ENCODE measurements around the gene ACVR1.
A peak's percentile ranks its signal among the peaks of the same experiment; 100 is the strongest.

The ACVR1 gene

DNA sequence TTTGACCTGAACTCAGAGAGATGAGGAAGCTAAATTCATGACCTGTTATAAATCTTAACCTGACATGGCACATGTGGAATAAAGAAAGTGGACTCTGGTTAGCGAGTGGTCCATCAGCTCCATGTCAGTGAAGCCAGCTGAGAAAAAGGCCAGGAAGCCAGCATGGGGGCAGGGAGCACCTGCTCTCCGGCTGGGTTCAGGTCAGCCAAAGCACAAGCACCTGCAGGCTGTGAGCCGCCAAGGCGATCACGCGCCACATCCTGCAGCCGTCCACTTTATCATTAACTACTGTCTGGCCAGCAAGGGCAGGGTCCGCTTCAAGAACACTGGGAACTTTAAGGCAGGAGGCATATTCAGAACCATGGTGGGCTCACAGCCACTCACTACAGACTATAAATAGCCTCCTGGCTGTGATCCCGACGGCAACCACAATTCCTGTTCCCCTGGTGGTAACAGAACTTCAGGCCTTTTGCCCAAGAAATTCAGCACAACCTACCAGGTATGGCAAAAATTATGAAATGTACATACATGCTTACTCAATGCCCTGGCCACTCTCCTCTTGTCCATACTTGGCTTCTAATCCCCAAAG, 35.5 kb downstream of the ACVR1 start:
- no peak for DNase-seq (ENCODE audit: low read depth)
- H3K4me3 ChIP-seq (ENCODE audit: low read depth, low read length): no peak overlapping the region
- TF ChIP-seq, protein P1, sequence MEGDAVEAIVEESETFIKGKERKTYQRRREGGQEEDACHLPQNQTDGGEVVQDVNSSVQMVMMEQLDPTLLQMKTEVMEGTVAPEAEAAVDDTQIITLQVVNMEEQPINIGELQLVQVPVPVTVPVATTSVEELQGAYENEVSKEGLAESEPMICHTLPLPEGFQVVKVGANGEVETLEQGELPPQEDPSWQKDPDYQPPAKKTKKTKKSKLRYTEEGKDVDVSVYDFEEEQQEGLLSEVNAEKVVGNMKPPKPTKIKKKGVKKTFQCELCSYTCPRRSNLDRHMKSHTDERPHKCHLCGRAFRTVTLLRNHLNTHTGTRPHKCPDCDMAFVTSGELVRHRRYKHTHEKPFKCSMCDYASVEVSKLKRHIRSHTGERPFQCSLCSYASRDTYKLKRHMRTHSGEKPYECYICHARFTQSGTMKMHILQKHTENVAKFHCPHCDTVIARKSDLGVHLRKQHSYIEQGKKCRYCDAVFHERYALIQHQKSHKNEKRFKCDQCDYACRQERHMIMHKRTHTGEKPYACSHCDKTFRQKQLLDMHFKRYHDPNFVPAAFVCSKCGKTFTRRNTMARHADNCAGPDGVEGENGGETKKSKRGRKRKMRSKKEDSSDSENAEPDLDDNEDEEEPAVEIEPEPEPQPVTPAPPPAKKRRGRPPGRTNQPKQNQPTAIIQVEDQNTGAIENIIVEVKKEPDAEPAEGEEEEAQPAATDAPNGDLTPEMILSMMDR (IDR thresholded peaks at IDR 0.05; ENCODE audit: control insufficient read depth, extremely low read depth, insufficient read depth): no peak

DNA sequence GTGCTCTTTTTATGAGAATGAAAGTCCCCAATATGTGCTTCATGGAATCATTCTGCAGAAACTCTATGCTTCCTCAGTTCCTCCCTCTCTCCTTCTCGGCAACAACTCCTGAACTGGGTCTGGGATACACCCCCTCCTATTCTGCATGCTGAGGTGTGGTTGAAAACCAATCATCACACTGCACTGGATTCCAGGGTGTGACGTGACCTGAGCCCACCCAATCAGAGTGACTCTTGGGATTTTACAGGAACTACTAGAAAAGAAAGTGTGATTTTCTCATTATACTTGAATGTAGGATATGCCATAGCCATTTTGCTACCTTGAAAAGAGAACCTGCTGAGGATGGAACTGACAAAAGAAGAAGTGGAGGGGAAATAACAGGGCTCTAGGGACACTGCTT, 36.3 kb downstream of the ACVR1 start:
- no peak overlapping the region for H3K4me3 ChIP-seq (ENCODE audit: low read depth, low read length)
- DNase-seq (ENCODE audit: low read depth): no peak
- TF ChIP-seq, protein P1 (IDR thresholded peaks at IDR 0.05; ENCODE audit: control insufficient read depth, extremely low read depth, insufficient read depth): no peak

DNA sequence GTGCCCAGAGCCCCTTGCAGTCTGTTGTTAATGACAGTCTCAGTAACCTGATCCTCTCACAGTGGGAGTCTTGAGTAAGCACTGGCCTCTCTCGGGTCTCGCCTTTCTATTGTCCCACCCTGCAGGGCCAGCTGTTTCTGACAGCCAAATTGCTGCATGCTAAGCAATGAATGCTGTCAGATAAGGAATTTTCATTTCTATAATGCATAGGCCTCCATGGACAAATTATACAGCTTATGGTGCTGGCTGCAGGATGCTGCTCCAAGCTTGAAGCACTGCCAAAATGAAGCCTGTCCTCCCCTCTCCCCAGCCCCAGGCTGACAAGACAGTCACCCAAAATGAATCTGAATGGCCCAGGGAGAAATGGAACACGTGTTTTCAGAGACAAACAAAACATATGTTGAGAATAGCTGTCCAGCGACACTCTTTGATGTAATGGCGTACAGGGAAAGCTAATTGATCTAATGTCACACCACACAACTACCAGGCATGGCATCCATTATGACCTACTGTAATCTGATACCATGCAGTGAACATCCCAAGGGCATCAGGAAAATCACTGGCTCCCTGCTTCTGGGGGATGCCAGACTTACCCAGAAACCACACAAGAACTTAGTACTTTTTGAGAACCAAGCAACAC, 36.8 kb downstream of the ACVR1 start:
- TF ChIP-seq, protein P1 (IDR thresholded peaks at IDR 0.05; ENCODE audit: control insufficient read depth, extremely low read depth, insufficient read depth): no peak
- H3K4me3 ChIP-seq (ENCODE audit: low read depth, low read length): no peak overlapping the region
- DNase-seq (ENCODE audit: low read depth): no peak

DNA sequence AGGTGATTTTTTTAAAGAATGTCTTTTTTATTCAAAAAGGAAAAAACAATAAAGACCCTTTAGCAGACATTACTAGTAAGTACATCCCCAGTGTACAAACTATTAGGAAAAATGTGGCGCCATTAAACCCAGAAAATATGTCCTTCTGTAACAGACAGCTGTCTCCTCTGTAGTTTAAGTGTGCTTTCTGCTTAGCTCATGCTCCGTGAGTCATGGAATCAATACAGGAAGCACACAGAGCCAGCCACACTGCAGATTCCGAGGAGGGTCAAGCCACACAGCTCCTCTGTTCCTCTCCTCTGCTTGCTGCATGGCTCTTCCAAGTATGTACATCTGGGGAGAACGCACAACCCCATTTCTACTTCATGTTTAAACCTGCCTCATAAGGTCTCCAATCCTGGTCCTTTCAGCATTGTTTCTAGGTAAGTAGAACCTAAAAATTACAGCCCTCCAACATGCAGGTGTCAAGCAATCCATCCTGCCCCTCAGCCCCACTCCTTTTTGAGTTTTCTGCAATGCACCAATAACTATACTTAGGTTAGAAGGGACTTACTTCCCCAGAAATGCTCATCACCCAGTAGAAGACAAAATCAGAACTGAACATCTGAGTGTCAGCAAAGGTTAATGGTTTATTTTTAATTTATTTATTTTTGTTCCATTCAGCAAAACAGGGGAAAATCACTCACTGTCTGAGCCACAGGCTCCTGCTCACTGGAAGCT, 37.5 kb downstream of the ACVR1 start:
- TF ChIP-seq, protein P1 (IDR thresholded peaks at IDR 0.05; ENCODE audit: control insufficient read depth, extremely low read depth, insufficient read depth): no peak
- H3K4me3 ChIP-seq (ENCODE audit: low read depth, low read length): no peak overlapping the region
- no peak for DNase-seq (ENCODE audit: low read depth)

DNA sequence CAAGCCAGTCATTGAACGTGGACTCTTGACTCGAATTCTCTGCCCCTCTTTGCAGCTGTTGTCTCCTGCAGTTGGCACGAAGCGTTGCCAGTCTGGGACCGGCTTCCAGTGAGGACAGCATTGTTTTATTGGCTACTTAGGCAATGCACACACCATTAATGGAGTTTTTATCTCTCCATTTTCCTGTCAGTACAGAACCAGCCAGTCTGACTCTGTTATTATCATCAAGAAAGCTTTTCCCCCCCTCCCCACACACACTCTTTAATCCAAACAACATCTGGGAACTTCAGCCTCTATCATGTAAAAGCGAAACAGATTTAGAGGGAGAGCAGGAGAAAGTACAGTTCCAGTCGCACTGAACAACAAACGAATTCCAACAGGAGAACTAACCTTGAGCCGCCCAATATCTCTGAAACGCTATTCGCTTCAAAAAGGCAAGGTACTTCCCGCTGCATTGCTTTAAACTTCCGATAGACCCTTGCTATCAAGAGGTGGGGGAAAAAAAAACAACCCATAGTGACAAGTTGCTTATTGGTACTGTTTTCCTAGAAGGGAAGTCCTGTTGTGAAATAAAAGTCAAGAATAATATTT, 38.2 kb downstream of the ACVR1 start:
- peak; percentile 50 for DNase-seq (ENCODE audit: low read depth)
- H3K4me3 ChIP-seq (ENCODE audit: low read depth, low read length): peak overlapping the region; percentile 30
- TF ChIP-seq, protein P1 (IDR thresholded peaks at IDR 0.05; ENCODE audit: control insufficient read depth, extremely low read depth, insufficient read depth): no peak

DNA sequence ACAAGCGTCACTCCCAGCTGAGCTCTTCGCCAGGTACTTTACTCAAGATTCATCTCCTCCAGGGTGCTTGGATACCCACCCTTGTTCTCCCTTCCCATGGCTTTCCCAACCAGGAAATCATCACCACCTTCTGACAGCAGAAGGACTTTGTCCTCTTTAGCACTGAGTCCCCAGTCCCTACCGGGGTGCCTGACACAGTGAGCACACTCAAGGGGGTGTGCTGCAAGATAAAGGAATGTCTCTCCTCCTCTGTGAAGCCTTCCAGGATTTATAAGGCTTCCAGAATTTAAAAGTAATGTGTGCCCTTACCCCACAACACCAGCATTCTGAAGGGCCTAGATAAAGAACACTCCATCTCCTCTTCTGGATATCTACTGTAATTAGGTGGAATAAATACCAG, 39.6 kb downstream of the ACVR1 start:
- DNase-seq (ENCODE audit: low read depth): no peak
- TF ChIP-seq, protein P1 (IDR thresholded peaks at IDR 0.05; ENCODE audit: control insufficient read depth, extremely low read depth, insufficient read depth): no peak
- H3K4me3 ChIP-seq (ENCODE audit: low read depth, low read length): no peak overlapping the region

All from LNCaP clone FGC (cell line).